Endothelial cell of umbilical vein (primary cell): ENCODE results near the gene RILPL2. TPM values are rescaled to one million over a fixed set of nuclear protein-coding genes. Genes with fewer than 3 reads are reported as not detected.

ENCODE experiments used
- BruUV-seq: library from RNA; stranded (reverse); fragments of 400-500 nt; replicated peaks from 2 replicates; lab custom pipeline; 2021; lab: Mats Ljungman, UMichigan
- CTCF ChIA-PET: fragments of 300-600, 350-600 bp; sonication (Branson Sonifier 250); formaldehyde crosslinking; loops from one replicate; lab custom pipeline; 2021; ENCODE audit warnings: antibody characterized with exemption, inconsistent platforms; lab: Charles Lee
- POLR2A ChIA-PET: fragments of 300-600, 350-600 bp; sonication (Branson Sonifier 250); formaldehyde crosslinking; loops from one replicate; lab custom pipeline; 2021; ENCODE audit warnings: antibody characterized with exemption, inconsistent platforms; lab: Charles Lee
- DNase-seq: peaks from one replicate; pipeline ENCODE4 v3.0.0-alpha.2; 2011; ENCODE audit warnings: low read depth, low spot score
- FAIRE-seq: peaks from 2 replicates; lab custom pipeline; 2011; peaks lifted over from hg19 to GRCh38; lab: Jason Lieb, UNC
- H2AFZ ChIP-seq: 2 replicates; pipeline ENCODE4 v1.6.0; 2012; ENCODE audit warnings: low read depth, low read length, control low read depth, inconsistent platforms
- H3K27ac ChIP-seq: 2 replicates; pipeline ENCODE4 v1.5.1; 2011; ENCODE audit warnings: low read depth, mild to moderate bottlenecking, control low read depth, low read length, moderate library complexity; ENCODE audit not compliant: insufficient read depth
- H3K27me3 ChIP-seq, 2 experiments: 2 replicates each; pipeline versions ENCODE4 v1.6.0 to v1.6.1; 2011; ENCODE audit warnings: low read length in 2 of 2, mixed read lengths in 1 of 2; ENCODE audit not compliant: control insufficient read depth in 2 of 2, insufficient read depth in 2 of 2
- H3K36me3 ChIP-seq, 2 experiments: 2 replicates in 1 of 2; 3 replicates in 1 of 2; pipeline ENCODE4 v1.5.1; 2011; ENCODE audit warnings: low read length in 2 of 2, mild to moderate bottlenecking in 1 of 2, moderate library complexity in 1 of 2; ENCODE audit not compliant: control insufficient read depth in 2 of 2, insufficient read depth in 2 of 2; ENCODE audit errors: extremely low read depth in 1 of 2
- H3K4me1 ChIP-seq: 3 replicates; pipeline ENCODE4 v1.5.1; 2011; ENCODE audit warnings: mild to moderate bottlenecking, low read length; ENCODE audit not compliant: control insufficient read depth, insufficient read depth; ENCODE audit errors: extremely low read depth
- H3K4me2 ChIP-seq: 2 replicates; pipeline ENCODE4 v1.6.1; 2011; ENCODE audit warnings: low read length, control low read depth, mixed read lengths; ENCODE audit not compliant: insufficient read depth
- H3K4me3 ChIP-seq, 3 experiments: fragments of 200-600 bp in 1 of 3; sonication (generic), shearing (Covaris generic) in 1 of 3; replicated peaks in 1 of 3; 2 replicates each; pipeline ENCODE4 v1.5.1; 2011 to 2016; ENCODE audit warnings: control low read depth in 3 of 3, low read length in 3 of 3, mild to moderate bottlenecking in 2 of 3, inconsistent platforms in 1 of 3, low read depth in 1 of 3, moderate library complexity in 1 of 3; ENCODE audit not compliant: insufficient read depth in 1 of 3
- H3K79me2 ChIP-seq: 2 replicates; pipeline ENCODE4 v1.6.0; 2012; ENCODE audit warnings: low read length, inconsistent platforms; ENCODE audit not compliant: control insufficient read depth, insufficient read depth
- H3K9ac ChIP-seq: replicated peaks from 2 replicates; pipeline ENCODE3; 2011; ENCODE audit warnings: low read length, control low read depth; ENCODE audit not compliant: insufficient read depth; ENCODE audit errors: extremely low read depth
- H3K9me1 ChIP-seq: replicated peaks from 3 replicates; pipeline ENCODE4 v1.6.0; 2011; ENCODE audit warnings: mild to moderate bottlenecking, low read length; ENCODE audit not compliant: control insufficient read depth, insufficient read depth; ENCODE audit errors: extremely low read depth
- H3K9me3 ChIP-seq: replicated peaks from 2 replicates; pipeline ENCODE4 v1.5.1; 2012; ENCODE audit warnings: low read length, inconsistent platforms; ENCODE audit not compliant: control insufficient read depth, insufficient read depth
- H4K20me1 ChIP-seq: replicated peaks from 2 replicates; pipeline ENCODE3; 2011; ENCODE audit warnings: mild to moderate bottlenecking, low read length; ENCODE audit not compliant: control insufficient read depth, insufficient read depth; ENCODE audit errors: extremely low read depth
- CTCF ChIP-seq, 2 donors: IDR thresholded peaks; 1 replicate in 1 of 2; 2 replicates in 1 of 2; pipeline ENCODE4 v1.5.1; 2011; ENCODE audit warnings: low read length in 2 of 2, mild to moderate bottlenecking in 2 of 2, moderate library complexity in 2 of 2, control low read depth in 1 of 2, inconsistent platforms in 1 of 2, low read depth in 1 of 2; ENCODE audit not compliant: insufficient read depth in 1 of 2; ENCODE audit errors: extremely low read depth in 1 of 2
- EZH2 ChIP-seq: IDR thresholded peaks from 2 replicates; pipeline ENCODE4 v1.6.1; 2012; ENCODE audit warnings: borderline replicate concordance, low read depth, mild to moderate bottlenecking, moderate library complexity, low read length, inconsistent platforms; ENCODE audit not compliant: severe bottlenecking
- FOS ChIP-seq: IDR thresholded peaks from 2 replicates; pipeline ENCODE4 v1.6.1; 2011; ENCODE audit warnings: mild to moderate bottlenecking, low read length, moderate library complexity, borderline replicate concordance; ENCODE audit not compliant: insufficient read depth
- GATA2 ChIP-seq: IDR thresholded peaks from 2 replicates; pipeline ENCODE4 v1.7.0; 2011; ENCODE audit warnings: low read depth, mild to moderate bottlenecking, moderate library complexity, mixed read lengths, low read length; ENCODE audit not compliant: insufficient read length, insufficient read depth
- JUN ChIP-seq: IDR thresholded peaks from 2 replicates; pipeline ENCODE4 v1.6.1; 2011; ENCODE audit warnings: borderline replicate concordance, low read depth; ENCODE audit not compliant: insufficient read length, insufficient read depth
- MAX ChIP-seq: IDR thresholded peaks from 2 replicates; pipeline ENCODE4 v1.6.1; 2011; ENCODE audit not compliant: insufficient read depth, insufficient read length
- MYC ChIP-seq: IDR thresholded peaks from one replicate; pipeline ENCODE4 v1.6.1; 2011; ENCODE audit warnings: mild to moderate bottlenecking, low read depth, low read length
- POLR2A ChIP-seq: IDR thresholded peaks from 2 replicates; pipeline ENCODE4 v1.6.1; 2012; ENCODE audit warnings: low read depth, mild to moderate bottlenecking, control low read depth, low read length
- POLR2AphosphoS5 ChIP-seq: IDR thresholded peaks from 2 replicates; pipeline ENCODE4 v1.6.1; 2012; ENCODE audit warnings: low read depth, mild to moderate bottlenecking, control low read depth, low read length, moderate library complexity; ENCODE audit not compliant: insufficient read depth
- dilution Hi-C: fragments of 300-500 bp; cut with MboI; formaldehyde crosslinking; loops from one replicate; pipeline ENCODE4 v1.15.0; 2019; ENCODE audit warnings: low sequenced_read_pairs; ENCODE audit not compliant: extremely low pct_ligation_motif_present
- intact Hi-C: fragments of 100-400 bp; cut with micrococcal nuclease; formaldehyde crosslinking; loops from one replicate; pipeline ENCODE4 v1.10.0; 2022
- polyA plus RNA-seq, 4 experiments: library from polyadenylated mRNA; depleted of rRNA in 3 of 4; stranded (reverse) in 3 of 4; unstranded in 1 of 4; fragments of >200 nt; gene quantifications; 2 replicates each; pipeline versions ENCODE4 v1.2.1 to v1.2.3, GENCODE V29; 2011 to 2012; ENCODE audit warnings: missing spikeins in 1 of 4
- total RNA-seq: library from RNA; stranded (reverse); gene quantifications from 2 replicates; pipeline ENCODE4 v1.2.3, GENCODE V29; 2021

The RILPL2 gene
- total and polyA plus RNA-seq, 2 donors (not counting 3 experiments of a cell fraction or from before 2014, with no cell fraction given) = 3.3 to 4.6 TPM

- no peaks in the 10 kb centered on the region for H3K79me2 ChIP-seq
- no peak overlapping the region for H3K4me2 ChIP-seq
- H3K9ac ChIP-seq = no peak overlapping the region
- H2AFZ ChIP-seq = no peak overlapping the region
- dilution Hi-C loops = no loop called here
- H3K36me3 ChIP-seq = no peaks in the 10 kb centered on the region
- intact Hi-C loops = loop anchor here (1.0 to 5.0 kb wide), 2 partner anchors 8 to 62 kb away; partner anchors contain the start of genes KMT5A and RILPL2
- peaks cover 22% of the 10 kb centered on the region for H3K4me1 ChIP-seq
- ChIA-PET POLR2A (no interaction called here), CTCF (no interaction called here)
- no peak for FAIRE-seq
- peak; percentile 78 for DNase-seq
- H3K9me1 ChIP-seq = no peaks in the 10 kb centered on the region
- no peak overlapping the region for H3K27ac ChIP-seq
- H3K9me3 ChIP-seq = no peaks in the 10 kb centered on the region
- no TSS peak for BruUV-seq
- no peak overlapping the region for H3K4me3 ChIP-seq
- no peaks in the 10 kb centered on the region for H4K20me1 ChIP-seq
- H3K27me3 ChIP-seq = no peaks in the 10 kb centered on the region
- TF ChIP-seq FOS (no peak), EZH2 (no peak), MAX (no peak), JUN (no peak), CTCF (IDR thresholded peaks at IDR 0.05; ENCODE audit: extremely low read depth in 1 of 2, insufficient read depth in 1 of 2, low read depth in 1 of 2, low read length in 2 of 2) (no peak), GATA2 (no peak), POLR2A (no peak), POLR2AphosphoS5 (no peak), MYC (no peak)
Observed at GRCh38 chr12:123444092-123445026, 7.9 kb upstream of the RILPL2 start.
